Stimulated activated CD8-positive, alpha-beta memory T cell treated with anti-CD3 and anti-CD28 coated beads, Interleukin-12 subunit alpha, Interleukin-12 subunit beta, amount 100 ng/mL, for 1 hour (primary cell): ENCODE measurements around the gene HINFP.
"Not testable (repeated sequence)": the region's sequence is repeated elsewhere in the genome, so short reads cannot be mapped to it uniquely, and the experiment has no call there.

ENCODE experiments used
- DNase-seq: peaks from one replicate; pipeline ENCODE4 v3.0.0-alpha.2; 2020; ENCODE audit warnings: low read depth

HINFP gene

DNA sequence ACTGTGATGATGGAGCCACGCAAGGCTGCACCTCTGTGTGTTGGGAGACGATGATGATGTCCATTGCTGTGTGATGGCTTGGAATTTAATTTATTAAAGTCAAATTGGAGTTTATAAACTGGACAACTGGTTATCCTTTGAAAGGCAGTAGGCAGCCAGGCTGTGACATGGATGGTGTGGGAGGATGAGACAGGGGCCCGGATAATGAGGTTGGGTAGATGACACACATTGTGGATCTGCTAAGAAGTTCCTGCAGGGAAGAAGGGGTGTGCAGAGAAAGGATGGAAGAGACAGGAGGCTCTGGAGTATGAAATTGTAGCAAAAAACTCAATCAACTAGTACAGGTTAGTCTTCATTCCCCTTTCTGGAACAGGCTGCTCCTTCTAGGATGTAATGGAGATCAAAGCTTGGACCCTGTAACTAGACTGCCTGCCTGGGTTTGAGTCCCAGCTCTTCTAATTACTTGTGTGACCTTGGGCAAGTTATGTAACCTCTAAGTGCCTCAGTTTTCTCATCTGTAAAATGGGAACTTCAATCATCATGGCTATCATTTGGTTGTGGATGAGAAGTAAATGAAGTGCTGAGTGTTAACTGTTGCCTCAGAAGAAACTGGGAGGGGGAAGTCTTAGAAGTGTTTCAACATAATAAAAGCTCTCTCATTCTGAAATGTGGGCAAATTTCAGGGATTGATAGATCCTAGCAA is 4.2 kb upstream of the HINFP start:
- no peak for DNase-seq

DNA sequence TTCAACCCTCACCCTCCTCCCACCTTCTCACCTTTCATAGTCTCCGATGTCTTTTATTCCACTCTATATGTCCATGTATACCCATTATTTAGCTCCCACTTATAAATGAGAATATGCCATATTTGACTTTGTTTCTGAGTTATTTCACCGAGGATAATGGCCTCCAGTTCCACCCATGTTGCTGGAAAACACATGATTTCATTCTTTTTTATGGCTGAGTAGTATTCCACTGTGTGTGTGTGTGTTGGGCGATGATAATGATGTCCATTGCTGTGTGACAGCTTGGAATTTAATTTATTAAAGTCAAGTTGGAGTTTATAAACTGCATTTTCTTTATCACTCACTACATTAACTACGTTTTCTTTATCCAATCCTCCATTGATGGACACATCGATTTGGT is 3.2 kb upstream of the HINFP start:
- DNase-seq = no peak

GRCh38 chr11:119118946-119119345 is 2.4 kb upstream of the HINFP start:
- DNase-seq = no peak

- DNase-seq = no peak
These were observed 757 bp upstream of the HINFP start for GRCh38 chr11:119120639-119121007.

- no peak for DNase-seq
These were observed 388 bp downstream of the HINFP start for GRCh38 chr11:119121811-119122124.

DNA sequence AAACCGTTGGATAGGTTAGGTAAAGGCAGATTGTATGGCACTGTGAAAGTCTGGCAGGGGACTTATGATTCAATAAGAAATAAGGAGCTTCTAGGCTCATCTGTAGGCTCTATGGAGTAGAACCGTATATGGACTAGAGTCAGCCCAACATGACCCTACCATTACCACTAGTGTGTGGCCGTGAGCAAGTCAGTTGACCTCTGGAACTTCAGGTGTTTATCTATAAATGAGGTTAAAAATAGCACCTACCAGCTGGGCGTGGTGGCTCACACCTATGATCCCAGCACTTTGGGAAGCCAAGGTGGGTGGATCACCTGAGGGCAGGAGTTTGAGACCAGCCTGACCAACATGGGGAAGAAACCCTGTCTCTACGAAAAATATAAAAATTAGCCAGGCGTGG is 4.4 kb downstream of the HINFP start:
- DNase-seq = no peak

DNA sequence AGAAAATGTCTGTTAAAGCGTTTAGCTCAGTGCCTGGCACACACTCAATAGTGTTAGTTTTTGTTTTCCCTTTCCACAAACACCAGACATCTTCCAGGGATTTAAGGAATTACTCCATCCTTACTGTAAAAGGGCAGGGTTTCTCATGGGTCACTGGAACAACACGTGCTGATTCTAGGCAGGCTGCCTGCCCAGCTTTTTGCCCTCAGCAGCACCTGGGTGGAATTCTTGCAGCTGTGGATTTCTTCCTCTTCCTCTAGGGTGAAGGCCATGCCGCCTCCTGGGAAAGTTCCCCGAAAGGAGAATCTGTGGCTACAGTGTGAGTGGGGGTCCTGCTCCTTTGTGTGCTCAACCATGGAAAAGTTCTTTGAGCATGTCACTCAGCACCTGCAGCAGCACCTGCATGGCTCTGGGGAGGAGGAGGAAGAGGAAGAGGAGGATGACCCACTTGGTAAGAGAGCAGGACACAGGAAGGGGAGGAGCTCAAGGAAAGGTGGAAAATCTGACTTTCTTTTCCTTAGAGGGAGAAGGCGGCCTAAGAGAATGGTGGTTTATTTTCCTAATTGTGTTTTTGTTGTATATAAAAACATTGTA is 5.4 kb downstream of the HINFP start:
- DNase-seq = no peak

DNA sequence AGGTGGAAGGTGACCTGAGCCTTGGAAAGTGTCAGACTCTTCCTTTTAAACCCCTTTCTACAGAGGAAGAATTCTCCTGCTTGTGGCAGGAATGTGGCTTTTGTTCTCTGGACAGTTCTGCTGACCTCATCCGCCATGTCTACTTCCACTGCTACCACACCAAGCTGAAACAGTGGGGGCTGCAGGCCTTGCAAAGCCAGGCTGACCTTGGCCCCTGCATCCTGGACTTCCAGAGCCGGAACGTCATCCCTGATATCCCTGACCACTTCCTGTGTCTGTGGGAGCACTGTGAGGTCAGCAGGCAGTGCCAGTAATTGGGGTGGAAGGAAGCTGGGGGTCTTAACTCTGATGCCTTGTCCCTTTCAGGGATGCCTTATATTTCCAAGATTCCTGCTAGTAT is 9.3 kb downstream of the HINFP start:
- DNase-seq = no peak

DNA sequence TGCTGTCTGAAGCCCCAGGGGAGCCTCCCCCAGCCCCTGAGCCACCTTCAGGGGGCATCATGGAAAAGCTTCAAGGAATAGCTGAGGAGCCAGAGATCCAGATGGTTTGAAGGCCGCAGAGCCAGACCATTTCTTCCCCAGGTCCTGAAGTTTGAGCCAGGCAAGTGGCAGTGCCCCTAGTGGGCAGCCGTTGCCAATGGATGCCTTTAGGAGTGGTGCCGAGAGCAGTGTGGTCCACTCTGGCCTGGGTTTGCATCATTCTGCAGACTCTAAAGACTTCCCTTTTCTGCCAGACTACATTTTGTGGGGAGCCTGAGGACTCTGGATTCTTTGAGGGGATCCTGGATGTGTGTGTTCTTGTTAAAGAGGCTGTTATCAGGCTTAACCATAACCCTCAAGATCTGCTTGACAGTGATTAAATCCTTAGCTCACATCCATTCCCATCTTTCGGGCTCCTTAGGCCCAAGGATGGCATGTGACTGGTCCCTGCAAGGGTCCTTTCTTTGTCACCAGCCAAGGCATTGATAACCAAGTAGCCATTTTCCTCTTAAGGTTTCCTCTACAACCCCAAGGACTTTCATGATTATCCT is 13.1 kb downstream of the HINFP start:
- no peak for DNase-seq

DNA sequence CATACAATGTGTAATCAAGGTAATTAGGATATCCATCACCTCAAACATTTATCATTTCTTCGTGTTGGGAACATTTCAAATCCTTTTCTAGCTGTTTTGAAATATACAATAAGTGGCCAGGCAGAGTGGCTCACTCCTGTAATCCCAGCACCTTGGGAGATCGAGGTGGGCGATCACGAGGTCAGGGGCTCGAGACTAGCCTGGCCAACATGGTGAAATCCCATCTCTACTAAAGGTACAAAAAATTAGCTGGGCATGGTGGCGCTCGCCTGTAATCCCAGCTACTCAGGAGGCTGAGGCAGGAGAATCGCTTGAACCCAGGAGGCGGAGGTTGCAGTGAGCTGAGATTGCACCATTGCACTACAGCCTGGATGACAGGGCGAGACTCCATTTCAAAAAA is 17.9 kb downstream of the HINFP start:
- not testable (repeated sequence) for DNase-seq

GRCh38 chr11:119144825-119145486 is 23.6 kb downstream of the HINFP start:
- DNase-seq = no peak

DNA sequence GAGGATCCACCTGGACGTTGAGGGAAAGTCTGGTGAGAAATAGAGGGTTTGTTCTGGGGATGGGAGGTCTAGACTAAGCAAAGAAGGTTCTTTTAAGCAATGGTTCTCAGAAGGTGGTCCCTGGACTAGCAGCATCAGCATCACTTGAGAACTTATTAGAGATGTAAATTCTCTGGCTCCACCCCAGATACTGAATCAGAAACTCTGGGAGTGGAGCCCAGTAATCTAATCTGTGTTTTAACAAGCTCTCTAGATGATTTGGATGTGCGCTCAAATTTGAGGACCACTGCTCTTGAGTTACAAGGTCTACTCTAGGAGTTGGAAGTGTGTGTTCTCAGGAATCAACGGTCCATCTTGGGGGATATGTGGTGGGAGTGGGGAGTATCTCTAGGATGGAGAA is 24.2 kb downstream of the HINFP start:
- DNase-seq = no peak

- DNase-seq = no peak
These were observed 26.4 kb downstream of the HINFP start for GRCh38 chr11:119147604-119148333.

DNA sequence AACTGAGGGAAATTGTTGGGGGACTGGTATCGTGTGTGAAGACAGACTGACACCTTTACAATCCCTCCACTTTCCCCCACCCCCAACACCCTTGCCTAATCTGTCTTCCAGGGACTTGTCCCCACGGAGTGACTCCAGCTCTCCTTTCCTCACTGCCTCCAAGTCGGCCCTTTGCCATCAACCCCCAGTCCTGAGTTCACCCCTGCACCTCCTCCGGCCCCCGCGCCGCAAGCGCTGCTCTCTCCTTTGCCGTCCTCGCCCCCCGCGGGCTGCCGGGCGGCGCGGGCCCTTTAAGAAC is 27.3 kb downstream of the HINFP start:
- DNase-seq = no peak

DNA sequence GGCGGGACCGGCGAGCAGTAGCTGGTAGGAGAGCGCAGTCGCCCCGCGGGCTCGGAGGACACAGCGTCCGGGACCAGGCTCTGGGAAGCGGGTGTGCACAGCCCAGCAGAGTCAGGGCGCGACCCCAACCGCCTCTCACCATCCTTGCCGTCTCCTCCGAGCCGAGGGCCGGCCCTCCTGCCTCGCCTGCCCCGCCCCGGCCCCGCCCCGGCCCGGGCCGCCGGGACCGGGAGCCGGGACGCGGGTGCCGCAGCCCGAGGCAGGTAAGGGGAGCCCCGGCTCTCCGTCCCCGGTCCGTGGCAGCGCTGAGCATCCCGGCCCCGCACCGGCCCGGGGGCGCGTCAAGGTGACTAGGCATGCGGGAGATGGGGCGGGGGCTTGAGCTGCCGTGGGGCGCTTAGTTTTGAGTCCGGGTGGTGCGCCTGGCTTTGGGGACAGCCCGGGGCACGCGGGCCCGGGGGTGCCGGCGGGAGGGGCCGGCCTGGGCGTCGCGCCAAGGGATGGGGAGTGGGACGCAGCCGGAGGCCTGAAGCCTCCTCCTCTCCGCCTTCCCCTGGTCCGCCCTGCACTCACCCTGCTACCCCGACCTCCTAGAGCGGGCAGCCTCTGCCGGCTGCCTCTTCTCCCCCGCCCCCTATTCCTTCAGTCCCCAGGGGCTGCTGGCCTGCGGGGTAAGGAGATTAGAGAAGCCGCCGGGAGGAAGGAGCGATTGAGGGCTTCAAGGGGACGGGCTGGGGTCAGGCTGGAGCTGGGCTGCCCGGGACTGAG is 27.8 kb downstream of the HINFP start, which contains the start of gene ABCG4:
Gene ABCG4 (plus strand): TSS at position 35 of the 768 bp plus-strand sequence. CDS start 914 bp downstream, outside the sequence.
- no peak for DNase-seq

DNA sequence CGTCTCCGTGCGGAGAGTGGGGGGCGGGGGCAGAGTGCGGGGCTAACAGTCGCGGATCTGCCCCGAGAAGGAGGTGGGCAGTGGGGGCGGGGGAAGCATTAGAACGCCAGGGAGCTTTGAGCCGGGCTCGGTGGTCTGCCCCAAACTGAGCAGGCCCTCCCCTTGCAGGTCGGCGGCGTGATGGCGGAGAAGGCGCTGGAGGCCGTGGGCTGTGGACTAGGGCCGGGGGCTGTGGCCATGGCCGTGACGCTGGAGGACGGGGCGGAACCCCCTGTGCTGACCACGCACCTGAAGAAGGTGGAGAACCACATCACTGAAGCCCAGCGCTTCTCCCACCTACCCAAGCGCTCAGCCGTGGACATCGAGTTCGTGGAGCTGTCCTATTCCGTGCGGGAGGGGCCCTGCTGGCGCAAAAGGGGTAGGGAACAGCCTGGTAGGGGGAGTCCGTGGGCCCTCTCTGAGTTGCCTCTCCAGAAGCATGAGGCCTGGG is 28.5 kb downstream of the HINFP start:
- no peak for DNase-seq

GRCh38 chr11:119152043-119152442 is 30.7 kb downstream of the HINFP start:
- no peak for DNase-seq

- DNase-seq = no peak
These were observed 31.2 kb downstream of the HINFP start for GRCh38 chr11:119152604-119153003.

- no peak for DNase-seq
These were observed 31.9 kb downstream of the HINFP start for GRCh38 chr11:119153049-119153818.

DNA sequence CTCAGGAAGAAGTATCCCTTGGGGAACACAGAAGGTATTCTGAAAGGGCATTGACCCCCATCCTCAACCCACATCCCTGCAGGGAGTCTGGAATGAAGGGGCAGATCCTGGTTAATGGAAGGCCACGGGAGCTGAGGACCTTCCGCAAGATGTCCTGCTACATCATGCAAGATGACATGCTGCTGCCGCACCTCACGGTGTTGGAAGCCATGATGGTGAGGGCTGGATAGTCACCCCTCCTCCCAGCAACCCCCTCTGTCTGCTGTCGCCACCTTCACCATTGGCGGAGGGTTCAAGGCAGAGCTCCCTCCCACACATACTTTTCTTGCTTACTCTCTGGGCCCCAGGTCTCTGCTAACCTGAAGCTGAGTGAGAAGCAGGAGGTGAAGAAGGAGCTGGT is 32.8 kb downstream of the HINFP start:
- DNase-seq = no peak
